Mesenchymal stem cell (in vitro differentiated cells and primary cell): ENCODE data around the gene ABCA2.
A peak's percentile ranks its signal among the peaks of the same experiment; 100 is the strongest.

Source experiments
- DNase-seq: peaks from one replicate; pipeline ENCODE4 v3.0.0-alpha.2; 2013
- H2AFZ ChIP-seq: one replicate; pipeline ENCODE4 v1.6.1; 2013; ENCODE audit warnings: low read depth, mild to moderate bottlenecking, control low read depth, inconsistent platforms, low read length, moderate library complexity
- H2AK5ac ChIP-seq: 2 replicates; pipeline ENCODE4 v1.6.1; 2013; ENCODE audit warnings: low read length, moderate library complexity, mild to moderate bottlenecking, inconsistent platforms; ENCODE audit not compliant: severe bottlenecking
- H2BK120ac ChIP-seq: one replicate; pipeline ENCODE4 v1.6.1; 2013; ENCODE audit warnings: low read depth, mild to moderate bottlenecking, inconsistent platforms, low read length, moderate library complexity
- H2BK12ac ChIP-seq, 2 experiments: one replicate each; pipeline ENCODE4 v1.6.1; 2013; ENCODE audit warnings: inconsistent platforms in 2 of 2, low read length in 2 of 2, mild to moderate bottlenecking in 2 of 2, moderate library complexity in 2 of 2, control low read depth in 1 of 2
- H2BK15ac ChIP-seq: one replicate; pipeline ENCODE4 v1.6.1; 2013; ENCODE audit warnings: mild to moderate bottlenecking, low read depth, inconsistent platforms; ENCODE audit not compliant: poor library complexity, severe bottlenecking
- H2BK5ac ChIP-seq: 2 replicates; pipeline ENCODE4 v1.6.1; 2013; ENCODE audit warnings: low read depth, mild to moderate bottlenecking, low read length, control low read depth, inconsistent platforms; ENCODE audit not compliant: poor library complexity, severe bottlenecking
- H3K14ac ChIP-seq, 2 experiments: one replicate each; pipeline ENCODE4 v1.6.1; 2013; ENCODE audit warnings: inconsistent platforms in 2 of 2, low read length in 2 of 2, control low read depth in 1 of 2, mild to moderate bottlenecking in 1 of 2, moderate library complexity in 1 of 2
- H3K18ac ChIP-seq, 2 experiments: one replicate each; pipeline ENCODE4 v1.6.1; 2013; ENCODE audit warnings: inconsistent platforms in 2 of 2, low read length in 2 of 2, control low read depth in 1 of 2, low read depth in 1 of 2, mild to moderate bottlenecking in 1 of 2
- H3K23ac ChIP-seq, 2 experiments: one replicate each; pipeline ENCODE4 v1.6.1; 2013; ENCODE audit warnings: inconsistent platforms in 2 of 2, low read length in 2 of 2, mild to moderate bottlenecking in 2 of 2, moderate library complexity in 2 of 2, control low read depth in 1 of 2
- H3K27ac ChIP-seq: 2 replicates; pipeline ENCODE4 v1.5.1; 2013; ENCODE audit warnings: mild to moderate bottlenecking, moderate library complexity, low read length, control low read depth, inconsistent platforms; ENCODE audit not compliant: poor library complexity, severe bottlenecking
- H3K27me3 ChIP-seq, 2 experiments: 2 replicates each; pipeline versions ENCODE4 v1.6.1 to v1.7.0; 2013; ENCODE audit warnings: low read length in 2 of 2, mild to moderate bottlenecking in 2 of 2, moderate library complexity in 2 of 2, control low read depth in 1 of 2, inconsistent platforms in 1 of 2; ENCODE audit not compliant: control insufficient read depth in 1 of 2, insufficient read depth in 1 of 2
- H3K36me3 ChIP-seq, 2 experiments: 2 replicates each; pipeline versions ENCODE4 v1.6.1 to v1.7.0; 2013; ENCODE audit warnings: low read length in 2 of 2, control low read depth in 1 of 2, inconsistent platforms in 1 of 2, low read depth in 1 of 2, mild to moderate bottlenecking in 1 of 2; ENCODE audit not compliant: insufficient read depth in 2 of 2, control insufficient read depth in 1 of 2
- H3K4ac ChIP-seq, 2 experiments: one replicate each; pipeline ENCODE4 v1.6.1; 2013; ENCODE audit warnings: inconsistent platforms in 2 of 2, low read length in 2 of 2, mild to moderate bottlenecking in 2 of 2, moderate library complexity in 2 of 2, control low read depth in 1 of 2, low read depth in 1 of 2
- H3K4me1 ChIP-seq: 2 replicates; pipeline ENCODE4 v1.6.1; 2013; ENCODE audit warnings: low read depth, low read length, control low read depth; ENCODE audit not compliant: control insufficient read depth, insufficient read depth
- H3K4me2 ChIP-seq: 2 replicates; pipeline ENCODE4 v1.6.1; 2013; ENCODE audit warnings: low read length, mild to moderate bottlenecking, inconsistent platforms; ENCODE audit not compliant: poor library complexity, severe bottlenecking
- H3K4me3 ChIP-seq, 2 experiments: 2 replicates each; pipeline versions ENCODE4 v1.5.1 to v1.7.0; 2013; ENCODE audit warnings: low read length in 2 of 2, mild to moderate bottlenecking in 2 of 2, control low read depth in 1 of 2, low read depth in 1 of 2; ENCODE audit not compliant: insufficient read depth in 1 of 2
- H3K79me1 ChIP-seq: replicated peaks from 2 replicates; pipeline ENCODE4 v1.6.1; 2013; ENCODE audit warnings: mild to moderate bottlenecking, control low read depth, low read length, inconsistent platforms; ENCODE audit not compliant: poor library complexity, severe bottlenecking
- H3K9ac ChIP-seq: 2 replicates; pipeline ENCODE4 v1.7.0; 2013; ENCODE audit warnings: mild to moderate bottlenecking, low read length, moderate library complexity
- H3K9me3 ChIP-seq: 2 replicates; pipeline ENCODE4 v1.7.0; 2013; ENCODE audit warnings: mild to moderate bottlenecking, low read length; ENCODE audit not compliant: control insufficient read depth
- H4K8ac ChIP-seq: one replicate; pipeline ENCODE4 v1.6.1; 2013; ENCODE audit warnings: inconsistent platforms, mild to moderate bottlenecking, low read length, moderate library complexity
- H4K91ac ChIP-seq: one replicate; pipeline ENCODE4 v1.6.1; 2013; ENCODE audit warnings: mild to moderate bottlenecking, low read length, inconsistent platforms
- WGBS: methylation state at CpG from one replicate; pipeline ENCODE4 v1.1.7; 2013; ENCODE audit warnings: mixed read lengths; 5-methylcytosine and 5-hydroxymethylcytosine counted together

Gene ABCA2

GRCh38 chr9:136996361-136997292 lies 31.4 kb downstream of the ABCA2 start, which contains the start of gene CLIC3:
TSS of gene CLIC3 (minus strand) at chr9:136996568. CDS start at chr9:136996543, 25 bp downstream.
- WGBS, result 37% methylated on average over 28 of the region's 35 CpGs
- DNase-seq, result peak; percentile 22
- Histone ChIP-seq H3K27ac (no peak within 1 kb of the TSS), H3K9me3 (no peaks in the 10 kb centered on the region), H2AK5ac (peak within 1 kb of the TSS; percentile 47), H3K4me2 (peak within 1 kb of the TSS; percentile 71), H2AFZ (no peak within 1 kb of the TSS), H3K36me3 (peaks cover 0 to 28% of the 10 kb centered on the region in 2 experiments), H3K4ac (peak within 1 kb of the TSS; percentile 32 to 61), H3K23ac (peak within 1 kb of the TSS in 1 of 2 experiments; percentile 46), H4K91ac (peak within 1 kb of the TSS; percentile 57), H3K27me3 (peaks cover 0 to 5% of the 10 kb centered on the region in 2 experiments), H2BK15ac (peak within 1 kb of the TSS; percentile 60), H2BK12ac (peak within 1 kb of the TSS; percentile 20 to 95), H2BK5ac (no peak within 1 kb of the TSS), H3K4me3 (peak within 1 kb of the TSS in 1 of 2 experiments; percentile 47), H3K9ac (no peak within 1 kb of the TSS), H3K18ac (peak within 1 kb of the TSS; percentile 34 to 40), H3K14ac (peak within 1 kb of the TSS in 1 of 2 experiments; percentile 79), H3K4me1 (peaks cover 60% of the 10 kb centered on the region), H2BK120ac (no peak within 1 kb of the TSS), H4K8ac (peak within 1 kb of the TSS; percentile 59), H3K79me1 (peaks cover 15% of the 10 kb centered on the region)

DNA sequence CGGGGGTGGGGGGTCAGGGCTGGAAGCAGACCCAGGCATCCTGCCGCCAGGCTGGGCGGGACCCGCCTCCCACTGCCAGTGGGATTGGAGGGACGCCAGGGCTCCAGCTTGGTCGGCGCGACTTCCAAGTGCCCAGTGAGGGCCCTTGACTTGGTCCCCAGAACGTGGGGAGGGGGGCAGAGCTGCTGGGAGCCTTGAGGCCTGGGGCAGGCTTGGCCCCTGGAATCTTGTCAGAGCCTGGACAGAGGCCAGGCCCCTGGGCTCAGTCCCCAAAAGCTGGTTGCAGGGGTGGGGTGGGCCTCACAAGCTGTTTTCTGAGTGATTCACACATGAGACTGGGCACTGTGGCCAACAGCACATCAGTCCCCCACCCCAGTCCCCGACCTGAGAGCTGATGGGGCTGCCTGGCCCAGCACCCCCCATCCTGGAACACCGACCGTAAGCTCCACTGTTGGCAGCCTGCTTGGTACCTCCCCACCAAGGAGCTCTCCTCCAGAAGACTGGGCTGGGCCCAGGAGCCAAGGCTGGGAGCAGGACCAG lies 32.2 kb downstream of the ABCA2 start:
- WGBS, result 79% methylated on average over 12 of the region's 12 CpGs

GRCh38 chr9:136995362-136995761 lies 32.7 kb downstream of the ABCA2 start:
- H3K79me1 ChIP-seq, result peaks cover 15% of the 10 kb centered on the region
- no peak overlapping the region for H3K14ac ChIP-seq
- H3K27me3 ChIP-seq, result peaks cover 0 to 5% of the 10 kb centered on the region in 2 experiments
- H2BK15ac ChIP-seq, result no peak overlapping the region
- H3K9ac ChIP-seq, result no peak overlapping the region
- H2BK12ac ChIP-seq, result peak overlapping the region in 1 of 2 experiments; percentile 38
- no peak overlapping the region for H3K4me2 ChIP-seq
- peak overlapping the region; percentile 46 for H4K8ac ChIP-seq
- WGBS, result 96% methylated on average over 29 of the region's 30 CpGs
- no peak overlapping the region for H2BK5ac ChIP-seq
- no peak overlapping the region for H3K27ac ChIP-seq
- H3K4me1 ChIP-seq, result peaks cover 56% of the 10 kb centered on the region
- H3K36me3 ChIP-seq, result peaks cover 0 to 28% of the 10 kb centered on the region in 2 experiments
- H2BK120ac ChIP-seq, result no peak overlapping the region
- no peak overlapping the region for H3K18ac ChIP-seq
- no peak overlapping the region for H2AFZ ChIP-seq
- H3K4ac ChIP-seq, result no peak overlapping the region
- no peaks in the 10 kb centered on the region for H3K9me3 ChIP-seq
- no peak overlapping the region for H3K23ac ChIP-seq
- no peak for DNase-seq
- no peak overlapping the region for H4K91ac ChIP-seq
- H2AK5ac ChIP-seq, result no peak overlapping the region
- H3K4me3 ChIP-seq, result no peak overlapping the region

More for the DNA sequence above, 32.2 kb downstream of the ABCA2 start:
- Histone ChIP-seq H3K14ac (no peak overlapping the region), H2BK12ac (peak overlapping the region in 1 of 2 experiments; percentile 67), H2BK120ac (no peak overlapping the region), H3K18ac (peak overlapping the region; percentile 16 to 40), H3K9ac (no peak overlapping the region), H3K4me3 (peak overlapping the region in 1 of 2 experiments; percentile 47), H2AFZ (no peak overlapping the region), H3K27ac (no peak overlapping the region), H3K4ac (peak overlapping the region in 1 of 2 experiments; percentile 26), H2BK15ac (no peak overlapping the region), H4K8ac (peak overlapping the region; percentile 59), H2BK5ac (no peak overlapping the region), H3K79me1 (peaks cover 15% of the 10 kb centered on the region), H2AK5ac (no peak overlapping the region), H3K9me3 (no peaks in the 10 kb centered on the region), H3K27me3 (peaks cover 0 to 5% of the 10 kb centered on the region in 2 experiments), H3K4me2 (peak overlapping the region; percentile 71), H4K91ac (peak overlapping the region; percentile 57), H3K36me3 (peaks cover 0 to 28% of the 10 kb centered on the region in 2 experiments), H3K23ac (no peak overlapping the region), H3K4me1 (peaks cover 59% of the 10 kb centered on the region)
- no peak for DNase-seq

DNA sequence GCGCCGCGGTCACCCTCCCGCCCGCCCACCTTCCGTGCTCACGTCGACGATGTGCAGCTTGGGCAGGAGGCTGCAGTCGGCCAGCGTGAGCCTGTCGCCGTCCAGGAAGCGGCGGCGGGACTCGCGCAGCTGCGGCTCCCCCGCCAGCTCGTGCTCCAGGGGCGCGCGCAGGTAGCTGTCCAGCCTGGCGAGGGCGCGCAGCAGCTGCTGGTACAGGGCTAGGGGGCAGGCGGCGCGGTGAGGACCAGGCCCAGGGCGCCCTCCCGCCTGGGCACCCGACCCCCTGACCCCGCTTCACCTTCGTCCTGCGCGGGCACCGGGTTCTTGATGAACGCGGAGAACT lies 33.2 kb downstream of the ABCA2 start:
- Histone ChIP-seq H4K8ac (no peak overlapping the region), H3K23ac (no peak overlapping the region), H3K27ac (no peak overlapping the region), H2AFZ (no peak overlapping the region), H3K4me1 (peaks cover 52% of the 10 kb centered on the region), H3K79me1 (peaks cover 15% of the 10 kb centered on the region), H2BK15ac (no peak overlapping the region), H3K36me3 (peaks cover 0 to 28% of the 10 kb centered on the region in 2 experiments), H4K91ac (no peak overlapping the region), H3K9ac (no peak overlapping the region), H2AK5ac (no peak overlapping the region), H3K4ac (no peak overlapping the region), H3K4me3 (no peak overlapping the region), H3K27me3 (peaks cover 0 to 5% of the 10 kb centered on the region in 2 experiments), H3K14ac (no peak overlapping the region), H3K4me2 (no peak overlapping the region), H2BK5ac (no peak overlapping the region), H3K9me3 (no peaks in the 10 kb centered on the region), H2BK12ac (peak overlapping the region in 1 of 2 experiments; percentile 16), H3K18ac (no peak overlapping the region), H2BK120ac (no peak overlapping the region)
- 84% methylated on average over 40 of the region's 40 CpGs for WGBS
- DNase-seq, result no peak
